OCI-LY1 (cell line): ENCODE results near the gene NEK4.

Experiments used
- CTCF ChIP-seq: fragments of 200-600 bp; sonication (generic), shearing (Covaris generic); IDR thresholded peaks from 2 replicates; pipeline ENCODE4 v1.5.1; 2017; ENCODE audit warnings: mild to moderate bottlenecking, antibody characterized with exemption, low read length, moderate library complexity, mixed read lengths
- EZH2 ChIP-seq: fragments of 200-600 bp; sonication (generic), shearing (Covaris generic); IDR thresholded peaks from 2 replicates; pipeline ENCODE4 v1.8.0; 2017; ENCODE audit warnings: borderline replicate concordance, mixed run types, mild to moderate bottlenecking, antibody characterized with exemption, low read length, moderate library complexity, mixed read lengths

DNA sequence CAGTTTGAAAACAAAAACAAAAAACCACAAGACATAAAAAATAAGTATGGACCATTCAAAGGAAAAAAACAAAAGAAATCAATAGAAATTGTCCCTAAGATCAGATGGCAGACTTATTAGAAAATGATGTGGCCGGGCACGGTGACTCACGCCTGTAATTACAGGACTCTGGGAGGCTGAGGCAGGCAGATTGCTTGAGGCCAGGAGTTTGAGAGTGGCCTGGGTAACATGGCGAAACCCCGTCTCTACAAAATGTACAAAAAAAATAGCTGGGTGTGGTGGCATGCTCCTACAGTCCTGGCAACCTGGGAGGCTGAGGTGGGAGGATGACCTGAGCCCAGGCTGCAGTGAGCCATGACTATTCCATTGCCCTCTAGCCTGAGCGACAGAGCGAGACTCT, 48.2 kb downstream of the NEK4 start:
- no peak for TF ChIP-seq CTCF
- no peak for TF ChIP-seq EZH2
